Prostate gland (tissue), 2 donors: ENCODE measurements around the gene TMEM51. TPM values are rescaled to one million over a fixed set of nuclear protein-coding genes. Genes with fewer than 3 reads are reported as not detected.

Source experiments
- DNase-seq: peaks from one replicate; pipeline ENCODE4 v3.0.0-alpha.2; 2019; ENCODE audit warnings: low spot score
- H3K27ac ChIP-seq, 2 donors: fragments of 200-600 bp; sonication (generic); 2 replicates each; pipeline ENCODE4 v1.5.1; 2017 to 2019
- H3K27me3 ChIP-seq: fragments of 200-600 bp; sonication (generic); replicated peaks from 2 replicates; pipeline ENCODE4 v1.5.1; 2019; ENCODE audit not compliant: insufficient read depth
- H3K36me3 ChIP-seq, 2 donors: fragments of 200-600 bp; sonication (generic); 1 replicate in 1 of 2; 2 replicates in 1 of 2; pipeline versions ENCODE4 v1.5.1 to v1.8.1; 2017 to 2019
- H3K4me1 ChIP-seq: fragments of 200-600 bp; sonication (generic); replicated peaks from 2 replicates; pipeline ENCODE4 v1.5.1; 2019
- H3K4me3 ChIP-seq, 2 donors: fragments of 200-600 bp; sonication (generic); 2 replicates each; pipeline ENCODE4 v1.5.1; 2017 to 2019
- H3K9me3 ChIP-seq: fragments of 200-600 bp; sonication (generic); 2 replicates; pipeline ENCODE4 v1.5.1; 2017
- POLR2A ChIP-seq: fragments of 450-650 bp; IDR thresholded peaks from one replicate; pipeline ENCODE4 v1.6.1; 2016; ENCODE audit warnings: antibody characterized with exemption, mild to moderate bottlenecking
- POLR2AphosphoS5 ChIP-seq: sonication (generic); formaldehyde crosslinking; IDR thresholded peaks from one replicate; pipeline ENCODE4 v1.6.1; 2017; ENCODE audit warnings: antibody characterized with exemption
- WGBS: methylation state at CpG from one replicate; pipeline ENCODE4 v1.1.5; 2018; 5-methylcytosine and 5-hydroxymethylcytosine counted together
- intact Hi-C: fragments of 100-400 bp; cut with DNase I; formaldehyde crosslinking; loops from one replicate; pipeline ENCODE4 v1.14.2; 2022
- total RNA-seq, 2 donors: library from RNA; depleted of rRNA; stranded (reverse); fragments of >200 nt; gene quantifications; one replicate each; pipeline ENCODE4 v1.1.0, GENCODE V29; 2016
- TF ChIP-seq, protein P1 (sequence below), 4 experiments: fragments of 200-600 bp in 2 of 4; fragments of 450-650 bp in 2 of 4; sonication (generic) in 2 of 4; IDR thresholded peaks; 1 replicate in 3 of 4; 2 replicates in 1 of 4; pipeline ENCODE4 v1.5.1; 2016 to 2019; ENCODE audit warnings: antibody characterized with exemption in 4 of 4, mild to moderate bottlenecking in 2 of 4, moderate library complexity in 2 of 4

The TMEM51 gene
- total RNA-seq, 2 donors from 2014 or later: 9.8 to 17.6 TPM

- intact Hi-C loops: no loop called here
- Histone ChIP-seq H3K36me3 (no peaks in the 10 kb centered on the region), H3K4me3 (no peak overlapping the region), H3K4me1 (no peaks in the 10 kb centered on the region), H3K9me3 (no peaks in the 10 kb centered on the region), H3K27ac (no peak overlapping the region), H3K27me3 (no peaks in the 10 kb centered on the region)
- no peak for DNase-seq
- WGBS: 73% methylated on average over 4 of the region's 4 CpGs
- no peak for TF ChIP-seq POLR2AphosphoS5
- TF ChIP-seq POLR2A: no peak
- TF ChIP-seq, protein P1, sequence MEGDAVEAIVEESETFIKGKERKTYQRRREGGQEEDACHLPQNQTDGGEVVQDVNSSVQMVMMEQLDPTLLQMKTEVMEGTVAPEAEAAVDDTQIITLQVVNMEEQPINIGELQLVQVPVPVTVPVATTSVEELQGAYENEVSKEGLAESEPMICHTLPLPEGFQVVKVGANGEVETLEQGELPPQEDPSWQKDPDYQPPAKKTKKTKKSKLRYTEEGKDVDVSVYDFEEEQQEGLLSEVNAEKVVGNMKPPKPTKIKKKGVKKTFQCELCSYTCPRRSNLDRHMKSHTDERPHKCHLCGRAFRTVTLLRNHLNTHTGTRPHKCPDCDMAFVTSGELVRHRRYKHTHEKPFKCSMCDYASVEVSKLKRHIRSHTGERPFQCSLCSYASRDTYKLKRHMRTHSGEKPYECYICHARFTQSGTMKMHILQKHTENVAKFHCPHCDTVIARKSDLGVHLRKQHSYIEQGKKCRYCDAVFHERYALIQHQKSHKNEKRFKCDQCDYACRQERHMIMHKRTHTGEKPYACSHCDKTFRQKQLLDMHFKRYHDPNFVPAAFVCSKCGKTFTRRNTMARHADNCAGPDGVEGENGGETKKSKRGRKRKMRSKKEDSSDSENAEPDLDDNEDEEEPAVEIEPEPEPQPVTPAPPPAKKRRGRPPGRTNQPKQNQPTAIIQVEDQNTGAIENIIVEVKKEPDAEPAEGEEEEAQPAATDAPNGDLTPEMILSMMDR (IDR thresholded peaks at IDR 0.05): no peak
Observed at GRCh38 chr1:15107911-15108310, 45.6 kb upstream of the TMEM51 start.

DNA sequence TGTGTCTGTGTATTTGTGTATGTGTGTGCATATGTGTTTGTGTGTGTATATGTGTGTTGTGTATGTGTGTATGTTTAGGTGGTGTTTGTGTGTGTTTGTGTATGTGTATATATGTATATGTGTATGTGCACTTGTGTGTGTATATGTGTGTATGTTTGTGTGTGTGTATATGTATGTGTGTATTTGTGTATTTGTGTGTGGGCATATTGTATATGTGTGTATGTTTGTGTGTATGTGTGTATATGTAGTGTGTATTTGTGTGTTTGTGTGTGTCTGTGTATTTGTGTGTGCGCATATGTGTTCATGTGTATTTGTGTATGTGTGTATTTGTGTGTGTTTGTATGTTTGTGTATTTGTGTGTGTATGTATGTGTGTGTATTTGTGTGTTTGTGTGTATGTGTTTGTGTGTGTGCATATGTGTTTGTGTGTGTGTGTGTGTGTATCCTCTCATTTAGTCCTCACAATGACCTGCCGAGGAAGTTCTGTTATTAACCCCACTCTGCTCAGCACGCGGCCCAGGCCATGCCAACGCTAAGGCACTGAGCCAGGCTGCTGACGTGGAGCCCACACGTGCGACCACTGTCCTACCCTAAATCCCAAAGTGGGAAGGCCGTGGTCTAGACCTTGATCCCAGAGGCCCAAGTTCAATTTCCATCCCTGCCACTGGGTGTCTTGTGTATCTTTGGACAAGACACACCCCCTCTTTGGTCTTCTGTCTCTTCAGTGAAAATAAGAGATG, 43.2 kb upstream of the TMEM51 start:
- TF ChIP-seq POLR2A (no peak), POLR2AphosphoS5 (no peak)
- TF ChIP-seq, protein P1 (IDR thresholded peaks at IDR 0.05): no peak
- no peak for DNase-seq
- H3K4me3 ChIP-seq: no peak overlapping the region
- H3K27ac ChIP-seq: no peak overlapping the region
- no peaks in the 10 kb centered on the region for H3K4me1 ChIP-seq
- no peaks in the 10 kb centered on the region for H3K9me3 ChIP-seq
- intact Hi-C loops: no loop called here
- WGBS: 81% methylated on average over 9 of the region's 9 CpGs
- no peaks in the 10 kb centered on the region for H3K36me3 ChIP-seq
- H3K27me3 ChIP-seq: no peaks in the 10 kb centered on the region

DNA sequence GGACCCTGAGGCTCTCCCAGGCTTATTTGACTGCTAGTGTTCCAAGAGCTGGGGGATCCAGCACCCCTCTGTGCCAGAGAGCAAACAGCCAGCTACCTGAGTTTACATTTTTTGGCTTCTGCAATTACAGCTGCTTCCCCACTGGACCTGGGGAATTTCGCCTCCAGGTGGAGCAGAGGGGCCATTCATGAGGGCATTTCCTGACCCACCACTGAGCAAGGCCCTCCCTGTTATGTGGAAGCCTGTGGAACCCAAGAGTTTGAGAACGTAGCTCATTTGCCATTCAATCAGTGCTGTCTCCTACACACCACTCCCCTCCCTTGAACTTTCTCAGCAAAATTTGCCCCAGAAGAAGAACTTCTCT, 42.7 kb upstream of the TMEM51 start:
- intact Hi-C loops: no loop called here
- Histone ChIP-seq H3K4me1 (no peaks in the 10 kb centered on the region), H3K27ac (no peak overlapping the region), H3K27me3 (no peaks in the 10 kb centered on the region), H3K9me3 (no peaks in the 10 kb centered on the region), H3K36me3 (no peaks in the 10 kb centered on the region), H3K4me3 (no peak overlapping the region)
- 100% methylated on average over 2 of the region's 2 CpGs for WGBS
- TF ChIP-seq, protein P1 (IDR thresholded peaks at IDR 0.05): no peak
- TF ChIP-seq POLR2AphosphoS5 (no peak), POLR2A (no peak)
- no peak for DNase-seq

- DNase-seq: no peak
- TF ChIP-seq POLR2AphosphoS5 (no peak), POLR2A (no peak)
- TF ChIP-seq, protein P1 (IDR thresholded peaks at IDR 0.05): no peak
- intact Hi-C loops: no loop called here
- H3K36me3 ChIP-seq: no peaks in the 10 kb centered on the region
- H3K27ac ChIP-seq: no peak overlapping the region
- peaks cover 7% of the 10 kb centered on the region for H3K4me1 ChIP-seq
- no peaks in the 10 kb centered on the region for H3K9me3 ChIP-seq
- WGBS: 90% methylated on average over 5 of the region's 5 CpGs
- H3K4me3 ChIP-seq: no peak overlapping the region
- H3K27me3 ChIP-seq: no peaks in the 10 kb centered on the region
Observed at GRCh38 chr1:15113146-15113545, 40.4 kb upstream of the TMEM51 start.

DNA sequence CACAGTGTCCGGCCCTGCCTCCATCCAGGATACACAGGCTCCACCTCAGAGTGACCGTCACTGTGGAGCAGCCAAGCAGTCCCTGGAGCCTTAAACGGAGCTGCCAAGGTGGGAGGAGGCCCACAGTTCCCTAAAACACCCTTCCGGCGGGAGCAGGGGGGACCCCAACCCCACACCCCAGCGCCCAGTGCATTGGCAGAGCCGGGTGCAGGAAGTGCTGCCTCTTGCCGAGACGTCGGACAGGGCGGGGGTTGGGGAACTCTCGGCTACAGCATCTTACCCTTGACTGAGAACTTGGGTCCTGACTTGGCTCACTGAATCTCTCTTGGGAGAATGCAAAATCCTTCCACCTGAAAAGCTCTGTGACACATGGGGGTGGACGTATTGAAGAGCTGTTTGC, 38.7 kb upstream of the TMEM51 start:
- 94% methylated on average over 13 of the region's 13 CpGs for WGBS
- Histone ChIP-seq H3K4me3 (no peak overlapping the region), H3K27ac (no peak overlapping the region), H3K27me3 (no peaks in the 10 kb centered on the region), H3K36me3 (no peaks in the 10 kb centered on the region), H3K9me3 (no peaks in the 10 kb centered on the region), H3K4me1 (peaks cover 7% of the 10 kb centered on the region)
- TF ChIP-seq POLR2A (no peak), POLR2AphosphoS5 (no peak)
- TF ChIP-seq, protein P1 (IDR thresholded peaks at IDR 0.05): no peak
- no peak for DNase-seq
- intact Hi-C loops: no loop called here
